ENCODE data around the gene CIART. TPM values are rescaled to one million over a fixed set of nuclear protein-coding genes. Genes with fewer than 3 reads are reported as not detected.

Gene CIART
- total and polyA plus RNA-seq, 2 of the 8 experiments (the other 6 are each of a cell fraction or from before 2014, with no cell fraction given): 9.6 to 33.3 TPM

- TF ChIP-seq CHD7 (IDR thresholded peaks at IDR 0.05; ENCODE audit: insufficient replicate concordance, low read length): no peak
- no peak for TF ChIP-seq CHD1 (IDR thresholded peaks at IDR 0.05; ENCODE audit: low read depth, low read length)
- TF ChIP-seq CTBP2 (IDR thresholded peaks at IDR 0.05; ENCODE audit: borderline replicate concordance, insufficient read depth, insufficient read length, low read length): peak; percentile 66
- no peak for TF ChIP-seq POU5F1 (IDR thresholded peaks at IDR 0.05; ENCODE audit: low read depth, low read length)
- no peak; the same call in 1 of the 2 replicates for TF ChIP-seq PHF8 (conservative IDR thresholded peaks at IDR 0.05; ENCODE audit: low read depth, low read length)
- TF ChIP-seq POLR2AphosphoS5 (IDR thresholded peaks at IDR 0.05; ENCODE audit: low read depth, low read length): peak; percentile 66
- peak; percentile 74 for TF ChIP-seq ASH2L (IDR thresholded peaks at IDR 0.05; ENCODE audit: low read length)
- TF ChIP-seq SUZ12 (IDR thresholded peaks at IDR 0.05; ENCODE audit: low read length): 0 out of 2 replicates have a peak, but pooled peaks have one; percentile 24
- no peak for TF ChIP-seq CHD2 (IDR thresholded peaks at IDR 0.05; ENCODE audit: low read length)
- TF ChIP-seq SP1 (IDR thresholded peaks at IDR 0.05; ENCODE audit: low read depth, low read length): no peak
These were observed 24.4 kb upstream of the CIART start, which contains the start of gene CA14 (continued) for GRCh38 chr1:150257624-150258585.
